Parathyroid adenoma (tissue), 2 donors: ENCODE results near the gene COLEC11.

Experiments
- H2AFZ ChIP-seq: fragments of 300-600 bp; sonication (generic); one replicate; pipeline ENCODE4 v1.7.0; 2017; ENCODE audit warnings: antibody characterized with exemption, mild to moderate bottlenecking
- H3K27ac ChIP-seq: fragments of 300-600 bp; sonication (generic); one replicate; pipeline ENCODE4 v1.7.0; 2017
- H3K27me3 ChIP-seq: fragments of 300-600 bp; sonication (generic); one replicate; pipeline ENCODE4 v1.7.0; 2017; ENCODE audit warnings: low read length; ENCODE audit not compliant: control insufficient read depth, insufficient read depth
- H3K36me3 ChIP-seq: fragments of 300-600 bp; sonication (generic); one replicate; pipeline ENCODE4 v1.7.0; 2017; ENCODE audit warnings: low read length; ENCODE audit not compliant: control insufficient read depth, insufficient read depth
- H3K4me1 ChIP-seq: fragments of 300-600 bp; sonication (generic); one replicate; pipeline ENCODE4 v1.7.0; 2017; ENCODE audit warnings: control low read depth
- H3K4me2 ChIP-seq: fragments of 300-600 bp; sonication (generic); one replicate; pipeline ENCODE4 v1.7.0; 2017; ENCODE audit warnings: low read length
- H3K4me3 ChIP-seq: fragments of 300-600 bp; sonication (generic); one replicate; pipeline ENCODE4 v1.7.0; 2017; ENCODE audit warnings: low read depth, low read length
- H3K79me2 ChIP-seq: fragments of 300-600 bp; sonication (generic); one replicate; pipeline ENCODE4 v1.7.0; 2017; ENCODE audit warnings: control low read depth
- H3K9ac ChIP-seq: fragments of 300-600 bp; sonication (generic); one replicate; pipeline ENCODE4 v1.7.0; 2017; ENCODE audit warnings: mild to moderate bottlenecking
- H3K9me3 ChIP-seq: fragments of 300-600 bp; sonication (generic); one replicate; pipeline ENCODE4 v1.7.0; 2017; ENCODE audit warnings: low read length; ENCODE audit not compliant: control insufficient read depth
- CTCF ChIP-seq: fragments of 300-600 bp; sonication (generic); IDR thresholded peaks from one replicate; pipeline ENCODE4 v1.7.0; 2017; ENCODE audit warnings: antibody characterized with exemption, mild to moderate bottlenecking
- donor health status: primary hyperparathyroidism.

Gene COLEC11

DNA sequence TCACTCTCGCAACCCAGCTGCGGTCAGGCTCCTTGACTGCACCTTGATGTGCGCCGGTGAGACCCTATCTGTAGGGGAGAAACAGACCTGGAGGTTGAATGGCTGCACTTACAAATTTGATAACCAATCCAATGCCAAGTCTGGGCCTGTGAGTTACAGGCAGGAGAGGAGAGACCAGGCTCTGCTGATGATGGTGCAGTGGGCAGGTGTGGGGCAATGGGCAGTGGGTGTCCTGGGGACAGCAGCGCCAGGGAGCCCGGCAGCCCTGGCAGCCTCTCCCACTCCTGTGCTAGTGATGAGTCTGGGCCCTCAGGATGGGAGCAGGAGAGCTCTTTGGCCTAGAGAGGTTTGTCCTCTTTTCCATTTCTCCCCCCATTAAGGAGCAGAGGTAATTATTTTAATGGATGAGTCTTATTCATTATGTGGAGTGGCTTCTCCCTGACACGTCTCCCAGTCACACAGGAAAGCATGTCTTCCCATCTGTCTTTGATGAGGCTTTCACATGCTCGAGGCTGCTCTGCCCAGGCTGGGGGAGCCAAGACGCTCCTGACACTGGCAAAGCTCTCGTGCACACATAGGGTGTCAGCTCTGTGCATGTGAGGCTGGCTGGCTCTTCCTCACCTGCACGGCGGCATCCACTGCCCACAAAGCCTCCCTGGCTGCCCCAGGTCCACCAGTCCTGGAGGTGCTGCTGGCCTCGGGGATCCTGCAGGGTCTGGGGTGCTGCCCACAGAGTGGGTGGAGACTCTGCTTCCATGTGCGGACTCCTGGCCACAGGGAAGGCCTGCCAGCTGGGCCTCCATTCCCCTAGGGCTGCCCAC lies 53.1 kb downstream of the COLEC11 start:
- Histone ChIP-seq H3K4me1 (peaks cover 13% of the 10 kb centered on the region), H3K27me3 (no peaks in the 10 kb centered on the region), H3K79me2 (no peaks in the 10 kb centered on the region), H3K9ac (no peak overlapping the region), H3K27ac (no peak overlapping the region), H3K36me3 (no peaks in the 10 kb centered on the region), H3K4me2 (no peak overlapping the region), H3K9me3 (no peaks in the 10 kb centered on the region), H3K4me3 (no peak overlapping the region), H2AFZ (no peak overlapping the region)
- no peak for TF ChIP-seq CTCF

DNA sequence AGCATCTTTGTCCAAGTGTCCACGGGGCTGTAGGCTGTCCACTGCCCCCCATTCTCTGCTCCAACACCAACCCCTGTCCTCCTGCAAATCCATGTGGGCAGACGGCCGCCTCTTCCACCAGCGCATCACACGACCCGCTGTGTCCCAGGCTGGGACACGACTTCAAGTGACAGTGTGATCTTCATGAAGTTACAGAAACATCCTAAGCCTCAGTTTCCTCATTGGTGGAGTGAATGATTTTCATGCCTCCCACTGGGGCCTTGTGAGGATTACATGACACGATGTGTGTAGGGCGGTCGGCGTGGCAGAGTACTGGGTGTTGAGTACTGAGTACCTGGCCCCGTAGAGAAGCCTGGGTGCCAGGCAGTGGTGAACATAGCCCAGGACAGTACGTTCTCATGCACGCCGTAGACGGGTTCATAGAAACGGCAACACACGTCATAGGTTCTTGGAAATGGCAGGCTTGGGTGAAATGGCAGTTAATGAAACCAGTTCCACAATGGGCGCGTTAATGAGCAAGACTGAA lies 53.8 kb downstream of the COLEC11 start:
- Histone ChIP-seq H3K79me2 (no peaks in the 10 kb centered on the region), H2AFZ (no peak overlapping the region), H3K9me3 (no peaks in the 10 kb centered on the region), H3K4me1 (peaks cover 13% of the 10 kb centered on the region), H3K27ac (no peak overlapping the region), H3K4me2 (no peak overlapping the region), H3K36me3 (no peaks in the 10 kb centered on the region), H3K4me3 (no peak overlapping the region), H3K9ac (no peak overlapping the region), H3K27me3 (no peaks in the 10 kb centered on the region)
- TF ChIP-seq CTCF, result no peak

- Histone ChIP-seq H3K9ac (no peak overlapping the region), H2AFZ (no peak overlapping the region), H3K4me1 (peaks cover 13% of the 10 kb centered on the region), H3K27ac (no peak overlapping the region), H3K27me3 (no peaks in the 10 kb centered on the region), H3K4me3 (no peak overlapping the region), H3K36me3 (no peaks in the 10 kb centered on the region), H3K9me3 (no peaks in the 10 kb centered on the region), H3K4me2 (no peak overlapping the region), H3K79me2 (no peaks in the 10 kb centered on the region)
- TF ChIP-seq CTCF, result no peak
These were observed 54.7 kb downstream of the COLEC11 start for GRCh38 chr2:3649581-3649980.

- Histone ChIP-seq H2AFZ (peak overlapping the region; percentile 79), H3K27ac (no peak overlapping the region), H3K79me2 (no peaks in the 10 kb centered on the region), H3K4me2 (peak overlapping the region; percentile 24), H3K4me3 (no peak overlapping the region), H3K4me1 (peaks cover 13% of the 10 kb centered on the region), H3K27me3 (no peaks in the 10 kb centered on the region), H3K9me3 (no peaks in the 10 kb centered on the region), H3K9ac (no peak overlapping the region), H3K36me3 (no peaks in the 10 kb centered on the region)
- no peak for TF ChIP-seq CTCF
These were observed 55.4 kb downstream of the COLEC11 start for GRCh38 chr2:3650140-3650920.
